ENCODE data around the gene TSPAN14.
A peak's percentile ranks its signal among the peaks of the same experiment; 100 is the strongest.

Gene TSPAN14, protein sequence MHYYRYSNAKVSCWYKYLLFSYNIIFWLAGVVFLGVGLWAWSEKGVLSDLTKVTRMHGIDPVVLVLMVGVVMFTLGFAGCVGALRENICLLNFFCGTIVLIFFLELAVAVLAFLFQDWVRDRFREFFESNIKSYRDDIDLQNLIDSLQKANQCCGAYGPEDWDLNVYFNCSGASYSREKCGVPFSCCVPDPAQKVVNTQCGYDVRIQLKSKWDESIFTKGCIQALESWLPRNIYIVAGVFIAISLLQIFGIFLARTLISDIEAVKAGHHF

GRCh38 chr10:80453842-80454512, at the start of gene TSPAN14:
TSPAN14 (plus strand) TSS chr10:80454310; CDS start chr10:80489234, 34,924 bp downstream.
- Histone ChIP-seq H3K27ac (ENCODE audit: low read depth, low read length) (peak within 1 kb of the TSS; percentile 94; the same call in 1 of the 2 replicates), H3K36me3 (ENCODE audit: control insufficient read depth, insufficient read depth, low read length) (no peaks in the 10 kb centered on the region), H3K9ac (ENCODE audit: low read length) (peak within 1 kb of the TSS; percentile 86), H3K27me3 (ENCODE audit: control insufficient read depth, insufficient read depth, low read length) (0 out of 2 replicates have a peak, but pooled peaks cover 7% of the 10 kb centered on the region), H3K9me3 (ENCODE audit: control insufficient read depth, insufficient read depth, low read depth, low read length) (peaks cover 3% of the 10 kb centered on the region; the same call in 1 of the 2 replicates), H3K4me3 (ENCODE audit: low read depth, low read length) (peak within 1 kb of the TSS; percentile 84), H3K4me1 (ENCODE audit: control insufficient read depth, insufficient read depth, low read length) (peaks cover 33% of the 10 kb centered on the region)

DNA sequence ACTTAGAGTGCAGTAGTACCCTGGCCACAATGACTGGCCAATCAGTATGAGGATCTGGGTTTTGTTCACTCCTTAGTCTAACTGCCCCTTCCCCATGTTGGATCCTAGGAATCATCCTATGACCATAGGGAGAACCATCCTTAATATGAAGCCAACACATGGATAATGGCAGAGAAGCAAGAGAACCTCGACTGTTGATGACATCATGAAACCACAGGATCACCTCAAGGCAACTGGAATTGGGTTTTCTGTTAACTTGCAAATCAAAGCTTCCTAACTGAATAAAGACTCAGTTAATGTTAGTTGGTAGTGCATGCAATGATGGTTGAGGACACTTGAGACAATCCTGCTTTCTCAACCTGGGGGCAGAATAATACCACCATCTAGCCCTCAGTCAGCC, 49.1 kb upstream of the TSPAN14 start:
- peaks cover 18% of the 10 kb centered on the region; the same call in 1 of the 2 replicates for H3K27me3 ChIP-seq (ENCODE audit: control insufficient read depth, insufficient read depth, low read length)
- no peak overlapping the region for H3K9ac ChIP-seq (ENCODE audit: low read length)
- no peaks in the 10 kb centered on the region for H3K9me3 ChIP-seq (ENCODE audit: control insufficient read depth, insufficient read depth, low read depth, low read length)
- no peak overlapping the region for H3K4me3 ChIP-seq (ENCODE audit: low read depth, low read length)
- H3K36me3 ChIP-seq (ENCODE audit: control insufficient read depth, insufficient read depth, low read length), result no peaks in the 10 kb centered on the region
- H3K4me1 ChIP-seq (ENCODE audit: control insufficient read depth, insufficient read depth, low read length), result peaks cover 8% of the 10 kb centered on the region; the same call in 1 of the 2 replicates
- no peak overlapping the region for H3K27ac ChIP-seq (ENCODE audit: low read depth, low read length)

- Histone ChIP-seq H3K27ac (ENCODE audit: low read depth, low read length) (no peak overlapping the region), H3K36me3 (ENCODE audit: control insufficient read depth, insufficient read depth, low read length) (no peaks in the 10 kb centered on the region), H3K4me3 (ENCODE audit: low read depth, low read length) (no peak overlapping the region), H3K9me3 (ENCODE audit: control insufficient read depth, insufficient read depth, low read depth, low read length) (no peaks in the 10 kb centered on the region), H3K27me3 (ENCODE audit: control insufficient read depth, insufficient read depth, low read length) (peaks cover 18% of the 10 kb centered on the region; the same call in 1 of the 2 replicates), H3K4me1 (ENCODE audit: control insufficient read depth, insufficient read depth, low read length) (peaks cover 8% of the 10 kb centered on the region; the same call in 1 of the 2 replicates), H3K9ac (ENCODE audit: low read length) (no peak overlapping the region)
Observed at GRCh38 chr10:80405626-80406025, 48.5 kb upstream of the TSPAN14 start.

GRCh38 chr10:80406204-80406603, 47.9 kb upstream of the TSPAN14 start:
- Histone ChIP-seq H3K27me3 (ENCODE audit: control insufficient read depth, insufficient read depth, low read length) (peaks cover 18% of the 10 kb centered on the region; the same call in 1 of the 2 replicates), H3K9me3 (ENCODE audit: control insufficient read depth, insufficient read depth, low read depth, low read length) (no peaks in the 10 kb centered on the region), H3K4me3 (ENCODE audit: low read depth, low read length) (no peak overlapping the region), H3K27ac (ENCODE audit: low read depth, low read length) (no peak overlapping the region), H3K9ac (ENCODE audit: low read length) (no peak overlapping the region), H3K4me1 (ENCODE audit: control insufficient read depth, insufficient read depth, low read length) (peaks cover 8% of the 10 kb centered on the region; the same call in 1 of the 2 replicates), H3K36me3 (ENCODE audit: control insufficient read depth, insufficient read depth, low read length) (no peaks in the 10 kb centered on the region)

DNA sequence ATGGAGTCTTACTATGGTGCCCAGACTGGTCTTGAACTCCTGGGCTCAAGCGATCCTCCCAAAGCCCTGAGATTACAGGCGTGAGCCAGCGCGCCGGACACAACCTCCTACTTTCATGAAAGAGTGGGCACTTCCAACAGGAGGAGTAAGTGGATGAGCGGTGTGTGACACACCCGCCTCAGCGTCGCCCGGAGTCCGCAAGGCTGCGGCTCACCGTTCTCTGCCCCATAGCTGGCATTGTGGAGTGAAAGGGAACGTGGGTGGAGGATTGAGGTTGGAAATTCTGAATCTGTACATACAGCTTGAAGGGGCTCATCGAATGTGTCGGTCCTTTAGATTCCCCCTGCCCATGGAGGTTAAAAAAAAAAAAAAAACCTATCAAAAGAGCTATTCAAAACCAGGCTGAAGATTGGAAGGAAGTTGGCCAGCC, 46.3 kb upstream of the TSPAN14 start:
- no peaks in the 10 kb centered on the region for H3K9me3 ChIP-seq (ENCODE audit: control insufficient read depth, insufficient read depth, low read depth, low read length)
- H3K27me3 ChIP-seq (ENCODE audit: control insufficient read depth, insufficient read depth, low read length), result peaks cover 18% of the 10 kb centered on the region; the same call in 1 of the 2 replicates
- H3K36me3 ChIP-seq (ENCODE audit: control insufficient read depth, insufficient read depth, low read length), result no peaks in the 10 kb centered on the region
- H3K9ac ChIP-seq (ENCODE audit: low read length), result peak overlapping the region; percentile 62
- peak overlapping the region; percentile 28; the same call in 1 of the 2 replicates for H3K27ac ChIP-seq (ENCODE audit: low read depth, low read length)
- peak overlapping the region; percentile 86 for H3K4me3 ChIP-seq (ENCODE audit: low read depth, low read length)
- peaks cover 8% of the 10 kb centered on the region; the same call in 1 of the 2 replicates for H3K4me1 ChIP-seq (ENCODE audit: control insufficient read depth, insufficient read depth, low read length)

GRCh38 chr10:80408242-80409101, 45.6 kb upstream of the TSPAN14 start, which contains the start of gene PRXL2A:
PRXL2A (plus strand) TSS chr10:80408551; CDS start chr10:80420468, 11,917 bp downstream.
- Histone ChIP-seq H3K4me1 (ENCODE audit: control insufficient read depth, insufficient read depth, low read length) (peaks cover 11% of the 10 kb centered on the region), H3K9me3 (ENCODE audit: control insufficient read depth, insufficient read depth, low read depth, low read length) (no peaks in the 10 kb centered on the region), H3K4me3 (ENCODE audit: low read depth, low read length) (peak within 1 kb of the TSS; percentile 86), H3K36me3 (ENCODE audit: control insufficient read depth, insufficient read depth, low read length) (no peaks in the 10 kb centered on the region), H3K9ac (ENCODE audit: low read length) (peak within 1 kb of the TSS; percentile 62), H3K27ac (ENCODE audit: low read depth, low read length) (peak within 1 kb of the TSS; percentile 28; the same call in 1 of the 2 replicates), H3K27me3 (ENCODE audit: control insufficient read depth, insufficient read depth, low read length) (peaks cover 18% of the 10 kb centered on the region; the same call in 1 of the 2 replicates)

DNA sequence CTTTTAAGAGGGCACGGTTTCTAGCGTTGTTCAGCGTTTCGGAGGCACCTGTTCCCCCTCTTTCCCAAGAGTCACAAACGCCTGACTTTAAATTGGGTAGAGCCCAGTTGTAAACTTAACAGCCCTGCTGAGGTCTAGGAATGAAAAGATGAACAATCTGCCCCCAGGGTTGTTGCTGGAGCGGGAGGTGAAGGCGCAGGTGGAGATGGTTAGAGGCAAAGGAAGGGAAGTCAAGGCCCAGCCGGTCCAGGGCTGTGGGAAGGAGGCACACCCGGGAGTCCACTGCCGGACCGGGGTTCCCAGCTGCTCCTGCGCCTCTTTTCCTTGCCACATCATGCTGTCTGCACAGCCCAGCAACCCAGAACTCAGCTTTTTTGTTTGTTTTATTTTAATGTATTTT, 45.0 kb upstream of the TSPAN14 start:
- H3K27ac ChIP-seq (ENCODE audit: low read depth, low read length), result no peak overlapping the region
- H3K9me3 ChIP-seq (ENCODE audit: control insufficient read depth, insufficient read depth, low read depth, low read length), result no peaks in the 10 kb centered on the region
- peaks cover 18% of the 10 kb centered on the region; the same call in 1 of the 2 replicates for H3K27me3 ChIP-seq (ENCODE audit: control insufficient read depth, insufficient read depth, low read length)
- H3K36me3 ChIP-seq (ENCODE audit: control insufficient read depth, insufficient read depth, low read length), result peaks cover 1% of the 10 kb centered on the region; the same call in 1 of the 2 replicates
- H3K4me3 ChIP-seq (ENCODE audit: low read depth, low read length), result peak overlapping the region; percentile 86
- H3K4me1 ChIP-seq (ENCODE audit: control insufficient read depth, insufficient read depth, low read length), result peaks cover 18% of the 10 kb centered on the region
- H3K9ac ChIP-seq (ENCODE audit: low read length), result peak overlapping the region; percentile 59

- Histone ChIP-seq H3K4me3 (ENCODE audit: low read depth, low read length) (no peak overlapping the region), H3K4me1 (ENCODE audit: control insufficient read depth, insufficient read depth, low read length) (peaks cover 28% of the 10 kb centered on the region), H3K27me3 (ENCODE audit: control insufficient read depth, insufficient read depth, low read length) (peaks cover 18% of the 10 kb centered on the region; the same call in 1 of the 2 replicates)
Observed at GRCh38 chr10:80410122-80410521, 44.0 kb upstream of the TSPAN14 start.

DNA sequence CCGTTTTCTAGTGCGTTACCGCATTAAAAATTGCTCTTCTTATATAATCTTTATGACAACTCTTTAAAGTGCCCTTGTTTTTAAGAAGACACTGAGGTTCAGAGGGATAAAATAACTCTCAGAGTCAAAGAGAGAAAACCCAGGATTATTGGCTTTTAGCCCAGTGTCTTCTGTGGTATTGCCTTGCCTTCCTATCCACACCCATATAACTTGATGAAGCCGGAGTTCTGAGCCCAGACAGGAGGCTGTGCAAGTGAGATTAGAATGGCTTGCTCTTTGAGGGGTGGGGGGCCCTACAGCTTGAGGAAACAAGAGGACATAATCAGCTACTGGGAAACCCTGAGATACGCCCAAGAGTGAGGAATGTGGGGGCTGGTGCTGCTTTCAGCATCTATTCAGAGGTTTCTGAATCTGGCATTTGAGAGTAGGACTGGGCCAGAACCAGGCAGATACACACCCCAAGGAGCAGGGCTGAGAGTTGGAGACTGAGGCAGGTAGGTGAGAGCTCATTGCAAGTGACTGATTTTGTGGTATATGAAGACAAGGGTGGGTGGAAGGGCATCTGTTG, 43.4 kb upstream of the TSPAN14 start:
- H3K27me3 ChIP-seq (ENCODE audit: control insufficient read depth, insufficient read depth, low read length), result peaks cover 18% of the 10 kb centered on the region; the same call in 1 of the 2 replicates
- H3K36me3 ChIP-seq (ENCODE audit: control insufficient read depth, insufficient read depth, low read length), result peaks cover 3% of the 10 kb centered on the region; the same call in 1 of the 2 replicates
- peaks cover 32% of the 10 kb centered on the region for H3K4me1 ChIP-seq (ENCODE audit: control insufficient read depth, insufficient read depth, low read length)
- H3K27ac ChIP-seq (ENCODE audit: low read depth, low read length), result no peak overlapping the region
- no peak overlapping the region for H3K4me3 ChIP-seq (ENCODE audit: low read depth, low read length)
- no peaks in the 10 kb centered on the region for H3K9me3 ChIP-seq (ENCODE audit: control insufficient read depth, insufficient read depth, low read depth, low read length)
- H3K9ac ChIP-seq (ENCODE audit: low read length), result peak overlapping the region; percentile 5

More at GRCh38 chr10:80410122-80410521, 44.0 kb upstream of the TSPAN14 start:
- Histone ChIP-seq H3K9ac (ENCODE audit: low read length) (peak overlapping the region; percentile 5), H3K36me3 (ENCODE audit: control insufficient read depth, insufficient read depth, low read length) (peaks cover 3% of the 10 kb centered on the region; the same call in 1 of the 2 replicates), H3K9me3 (ENCODE audit: control insufficient read depth, insufficient read depth, low read depth, low read length) (no peaks in the 10 kb centered on the region), H3K27ac (ENCODE audit: low read depth, low read length) (no peak overlapping the region)

GRCh38 chr10:80411267-80411668, 42.8 kb upstream of the TSPAN14 start:
- Histone ChIP-seq H3K9ac (ENCODE audit: low read length) (no peak overlapping the region), H3K27me3 (ENCODE audit: control insufficient read depth, insufficient read depth, low read length) (peaks cover 23% of the 10 kb centered on the region; the same call in 1 of the 2 replicates), H3K27ac (ENCODE audit: low read depth, low read length) (no peak overlapping the region), H3K4me1 (ENCODE audit: control insufficient read depth, insufficient read depth, low read length) (peaks cover 38% of the 10 kb centered on the region), H3K9me3 (ENCODE audit: control insufficient read depth, insufficient read depth, low read depth, low read length) (no peaks in the 10 kb centered on the region), H3K36me3 (ENCODE audit: control insufficient read depth, insufficient read depth, low read length) (peaks cover 3% of the 10 kb centered on the region; the same call in 1 of the 2 replicates), H3K4me3 (ENCODE audit: low read depth, low read length) (no peak overlapping the region)
